HG03565 (cell line): ENCODE data around the gene OVCH1.
"Not testable (repeated sequence)": the region's sequence is repeated elsewhere in the genome, so short reads cannot be mapped to it uniquely, and the experiment has no call there.

Experiments
- ATAC-seq: cut with Tn5 transposase; IDR thresholded peaks from one replicate; pipeline ENCODE4 v1.9.1; 2021; ENCODE audit warnings: mild to moderate bottlenecking, moderate library complexity; ENCODE audit not compliant: unreplicated experiment

OVCH1 gene

GRCh38 chr12:29416748-29417147 is 80.7 kb downstream of the OVCH1 start:
- ATAC-seq: no peak

- ATAC-seq: no peak
Observed at GRCh38 chr12:29415111-29415510, 82.4 kb downstream of the OVCH1 start.

DNA sequence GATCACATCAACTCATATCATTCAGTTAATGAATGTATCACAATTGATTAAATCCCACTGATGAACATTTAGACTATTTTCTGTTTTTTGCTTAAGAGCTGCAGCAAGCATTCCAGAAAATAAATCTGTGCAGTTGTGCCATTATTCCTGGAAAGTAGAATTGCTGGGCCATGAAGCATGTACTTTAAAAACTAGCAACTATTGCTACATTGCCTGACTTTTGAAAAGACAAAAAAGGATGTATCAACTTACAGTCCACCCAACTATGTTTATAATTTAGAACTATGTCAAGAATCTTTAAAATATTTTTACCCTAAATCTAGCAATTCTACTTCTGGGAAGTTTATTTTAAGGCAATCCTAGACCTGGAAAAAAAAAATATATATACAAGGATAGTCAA is 83.1 kb downstream of the OVCH1 start:
- no peak for ATAC-seq

DNA sequence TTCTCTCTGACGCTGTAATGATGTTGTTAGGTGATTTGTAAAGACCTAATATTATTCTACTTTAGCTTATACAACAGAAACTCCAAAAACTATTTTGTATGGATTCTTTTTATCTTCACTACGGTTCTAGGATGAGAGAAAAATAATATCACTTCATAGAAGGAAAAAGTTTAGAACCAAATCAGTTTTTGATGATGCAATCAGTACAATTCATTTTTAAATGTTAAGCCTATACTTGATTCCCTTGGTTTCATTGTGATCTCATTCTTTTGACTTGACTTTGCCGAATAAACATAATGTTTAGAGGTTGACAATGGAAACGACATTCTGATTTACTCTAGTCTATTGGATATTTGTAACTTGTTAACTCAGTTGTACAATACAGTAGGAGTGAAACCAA is 91.9 kb downstream of the OVCH1 start:
- ATAC-seq: no peak

DNA sequence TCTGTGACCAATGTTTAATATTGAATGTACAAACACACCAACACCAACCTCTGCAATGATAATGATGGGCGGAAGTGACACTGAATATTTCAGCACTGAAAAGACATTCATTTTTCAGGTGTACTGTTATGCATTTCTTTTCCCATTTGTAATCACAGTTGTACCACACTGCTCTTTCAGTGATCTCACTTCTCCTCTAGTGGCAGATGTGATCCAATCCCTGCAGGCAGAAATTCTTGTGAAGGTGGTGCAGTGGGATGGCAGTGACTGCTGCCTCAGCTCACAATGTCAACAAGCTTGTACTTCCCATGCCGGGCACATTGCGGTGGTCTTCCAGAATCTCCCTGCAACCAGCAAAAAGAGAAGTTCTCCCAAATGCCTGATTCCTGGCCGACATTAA is 93.5 kb downstream of the OVCH1 start:
- no peak for ATAC-seq

- ATAC-seq: no peak
Observed at GRCh38 chr12:29402437-29402836, 95.0 kb downstream of the OVCH1 start.

- peak; percentile 74 for ATAC-seq
Observed at GRCh38 chr12:29398495-29398894, 99.0 kb downstream of the OVCH1 start.

- no peak for ATAC-seq
Observed at GRCh38 chr12:29396774-29397173, 100.7 kb downstream of the OVCH1 start.

DNA sequence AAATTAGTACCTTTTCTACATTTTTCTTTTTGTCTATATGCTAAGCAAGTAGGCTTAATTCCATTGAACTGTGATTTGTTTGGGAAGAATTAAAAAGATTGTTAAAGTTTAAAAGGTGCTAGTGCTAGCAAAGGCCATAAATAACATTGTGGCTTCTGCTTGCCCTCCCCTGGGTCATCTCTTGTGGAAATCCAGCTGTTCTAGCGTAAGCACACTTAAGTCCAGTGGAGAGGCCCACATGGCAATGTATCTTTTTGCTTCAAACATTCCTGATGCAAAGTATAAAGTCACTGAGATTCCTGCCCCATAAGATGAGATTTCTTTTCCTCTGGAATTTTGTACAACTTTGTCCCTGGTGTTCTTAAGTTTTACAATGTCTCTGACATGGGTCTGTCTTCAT is 102.1 kb downstream of the OVCH1 start:
- no peak for ATAC-seq

GRCh38 chr12:29390419-29390818 is 107.1 kb downstream of the OVCH1 start:
- not testable (repeated sequence) for ATAC-seq

GRCh38 chr12:29389295-29389919 is 108.1 kb downstream of the OVCH1 start:
- no peak for ATAC-seq

DNA sequence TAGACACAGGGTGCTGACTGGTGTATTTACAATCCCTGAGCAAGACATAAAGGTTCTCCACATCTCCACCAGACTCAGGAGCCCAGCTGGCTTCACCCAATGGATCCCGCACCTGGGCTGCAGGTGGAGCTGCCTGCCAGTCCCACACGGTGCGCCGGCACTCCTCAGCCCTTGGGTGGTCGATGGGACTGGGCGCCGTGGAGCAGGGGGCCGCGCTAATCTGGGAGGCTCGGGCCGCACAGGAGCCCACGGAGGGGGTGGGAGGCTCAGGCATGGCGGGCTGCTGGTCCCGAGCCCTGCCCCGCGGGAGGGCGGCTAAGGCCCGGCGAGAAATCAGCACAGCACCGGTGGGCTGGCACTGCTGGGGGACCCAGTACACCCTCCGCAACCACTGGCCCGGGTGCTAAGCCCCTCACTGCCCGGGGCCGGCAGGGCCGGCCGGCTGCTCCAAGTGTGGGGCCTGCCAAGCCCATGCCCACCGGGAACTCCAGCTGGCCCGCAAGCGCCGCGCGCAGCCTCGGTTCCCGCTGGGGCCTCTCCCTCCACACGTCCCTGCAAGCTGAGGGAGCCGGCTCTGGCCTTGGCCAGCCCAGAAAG is 111.3 kb downstream of the OVCH1 start:
- not testable (repeated sequence) for ATAC-seq

DNA sequence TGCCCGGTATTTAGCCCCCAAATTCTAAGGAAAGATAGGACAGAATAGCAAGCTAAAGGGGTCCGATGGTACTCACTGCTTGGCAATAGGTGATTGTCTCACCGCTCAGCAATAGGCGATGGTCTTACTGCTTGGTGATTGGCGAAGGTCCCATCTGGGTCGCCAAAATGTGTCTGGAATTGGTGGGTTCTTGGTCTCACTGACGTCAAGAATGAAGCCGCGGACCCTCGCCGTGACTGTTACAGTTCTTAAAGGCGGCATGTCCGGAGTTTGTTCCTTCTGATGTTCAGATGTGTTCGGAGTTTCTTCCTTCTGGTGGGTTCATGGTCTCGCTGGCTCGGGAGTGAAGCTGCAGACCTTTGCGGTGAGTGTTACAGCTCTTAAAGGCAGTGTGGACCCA is 112.3 kb downstream of the OVCH1 start:
- not testable (repeated sequence) for ATAC-seq

- ATAC-seq: no peak
Observed at GRCh38 chr12:29382251-29382650, 115.2 kb downstream of the OVCH1 start.

- ATAC-seq: peak; percentile 98
Observed at GRCh38 chr12:29380536-29381523, 116.7 kb downstream of the OVCH1 start, which contains the start of gene ERGIC2. Gene ERGIC2, minus strand, starts transcription at chr12:29381172. Its CDS starts 9,539 bp downstream, at chr12:29371633.
